HepG2 (cell line): ENCODE measurements around the gene TRIM44. TPM values are rescaled to one million over a fixed set of nuclear protein-coding genes. Genes with fewer than 3 reads are reported as not detected.

Source experiments
- ATAC-seq: fragments of 200-7000 bp; cut with Tn5 transposase; 3 replicates; pipeline ENCODE4 v1.9.1; 2020; ENCODE audit warnings: mild to moderate bottlenecking, moderate library complexity
- BruUV-seq: library from RNA; stranded (reverse); fragments of 400-500 nt; replicated peaks from 2 replicates; lab custom pipeline; 2021; lab: Mats Ljungman, UMichigan
- CTCF ChIA-PET: fragments of 300-600 bp; formaldehyde crosslinking; extraction: SDS; loops from one replicate; lab custom pipeline; 2021; ENCODE audit warnings: low total read pairs, inconsistent platforms, low intra/inter-chr PET ratio; lab: Yijun Ruan, JAX
- POLR2A ChIA-PET: fragments of 350-600 bp; sonication (Branson Sonifier 250); formaldehyde crosslinking; loops from one replicate; lab custom pipeline; 2020; ENCODE audit warnings: antibody characterized with exemption, inconsistent platforms; lab: Yijun Ruan, JAX
- DNase-seq: peaks from one replicate; pipeline ENCODE4 v3.0.0-alpha.2; 2015; ENCODE audit warnings: low spot score
- FAIRE-seq: peaks from 3 replicates; lab custom pipeline; 2011; peaks lifted over from hg19 to GRCh38; lab: Jason Lieb, UNC
- H2AFZ ChIP-seq: one replicate; pipeline ENCODE4 v1.6.1; 2011; ENCODE audit warnings: low read length, inconsistent platforms
- H3K27ac ChIP-seq: fragments of 300-600 bp; 3 replicates; pipeline ENCODE4 v1.8.0; 2011; ENCODE audit warnings: mixed run types, mild to moderate bottlenecking, mixed read lengths, low read length, inconsistent platforms; ENCODE audit not compliant: insufficient read depth; ENCODE audit errors: extremely low read length
- H3K27me3 ChIP-seq, 2 experiments: fragments of 200-600 bp in 1 of 2; 2 replicates in 1 of 2; 3 replicates in 1 of 2; pipeline versions ENCODE4 v1.6.0 to v1.8.0; 2011; ENCODE audit warnings: low read length in 2 of 2, mild to moderate bottlenecking in 2 of 2, moderate library complexity in 2 of 2, inconsistent platforms in 1 of 2; ENCODE audit not compliant: insufficient read depth in 2 of 2, control insufficient read depth in 1 of 2
- H3K36me3 ChIP-seq, 2 experiments: fragments of 200-600 bp in 1 of 2; replicated peaks in 1 of 2; 2 replicates in 1 of 2; 3 replicates in 1 of 2; pipeline versions ENCODE4 v1.5.1 to v1.8.0; 2011; ENCODE audit warnings: low read length in 2 of 2, inconsistent platforms in 1 of 2; ENCODE audit not compliant: insufficient read depth in 2 of 2, control insufficient read depth in 1 of 2
- H3K4me1 ChIP-seq: 2 replicates; pipeline ENCODE4 v1.5.1; 2012; ENCODE audit warnings: low read length, inconsistent platforms; ENCODE audit not compliant: insufficient read depth
- H3K4me2 ChIP-seq: 2 replicates; pipeline ENCODE4 v1.6.0; 2011; ENCODE audit warnings: low read depth, low read length, inconsistent platforms
- H3K4me3 ChIP-seq, 3 experiments: fragments of 200-600 bp in 1 of 3; sonication (generic), shearing (Covaris generic) in 1 of 3; replicated peaks in 1 of 3; 2 replicates each; pipeline ENCODE4 v1.5.1; 2011 to 2016; ENCODE audit warnings: low read length in 3 of 3, inconsistent platforms in 2 of 3, low read depth in 2 of 3, mild to moderate bottlenecking in 2 of 3, control low read depth in 1 of 3, mixed read lengths in 1 of 3; ENCODE audit not compliant: insufficient read depth in 1 of 3
- H3K79me2 ChIP-seq: one replicate; pipeline ENCODE4 v1.6.1; 2011; ENCODE audit warnings: low read length, inconsistent platforms; ENCODE audit not compliant: insufficient read depth
- H3K9ac ChIP-seq: 2 replicates; pipeline ENCODE4 v1.6.0; 2011; ENCODE audit warnings: mild to moderate bottlenecking, low read depth, low read length, inconsistent platforms; ENCODE audit not compliant: insufficient read depth
- H3K9me3 ChIP-seq: 2 replicates; pipeline ENCODE4 v1.5.1; 2012; ENCODE audit warnings: mild to moderate bottlenecking, low read length
- H4K20me1 ChIP-seq: 2 replicates; pipeline ENCODE4 v1.6.0; 2011; ENCODE audit warnings: inconsistent platforms, mild to moderate bottlenecking, low read length, moderate library complexity; ENCODE audit not compliant: insufficient read depth
- BRD4 ChIP-seq: sonication (generic); formaldehyde crosslinking; IDR thresholded peaks from 2 replicates; pipeline ENCODE4 v1.4.0; 2020; ENCODE audit warnings: missing genetic modification reagents
- HDAC1 ChIP-seq: sonication (generic); formaldehyde crosslinking; IDR thresholded peaks from 2 replicates; pipeline ENCODE4 v1.5.1; 2020; ENCODE audit warnings: mild to moderate bottlenecking, missing genetic modification reagents
- ISL2 ChIP-seq: sonication (generic); formaldehyde crosslinking; IDR thresholded peaks from 2 replicates; pipeline ENCODE4 v1.5.0; 2020; ENCODE audit warnings: missing genetic modification reagents
- JDP2 ChIP-seq: sonication (generic); formaldehyde crosslinking; IDR thresholded peaks from 2 replicates; pipeline ENCODE4 v1.8.1; 2022; ENCODE audit warnings: missing genetic modification reagents, borderline replicate concordance
- KLF12 ChIP-seq: sonication (generic); formaldehyde crosslinking; IDR thresholded peaks from 2 replicates; pipeline ENCODE4 v1.4.0; 2020; ENCODE audit warnings: missing genetic modification reagents, borderline replicate concordance
- MTA3 ChIP-seq: sonication (generic); formaldehyde crosslinking; IDR thresholded peaks from 2 replicates; pipeline ENCODE4 v1.4.0; 2020; ENCODE audit warnings: missing genetic modification reagents
- NFIC ChIP-seq: IDR thresholded peaks from 2 replicates; pipeline ENCODE4 v1.6.1; 2012; ENCODE audit warnings: mild to moderate bottlenecking, low read length, inconsistent platforms
- PITX1 ChIP-seq: sonication (generic); formaldehyde crosslinking; IDR thresholded peaks from 2 replicates; pipeline ENCODE4 v1.5.1; 2020; ENCODE audit warnings: mild to moderate bottlenecking, missing genetic modification reagents
- PPARG ChIP-seq: conservative IDR thresholded peaks from 2 replicates; pipeline ENCODE4 v1.6.1; 2016; ENCODE audit warnings: missing biosample characterization, missing genetic modification reagents
- RCOR2 ChIP-seq: IDR thresholded peaks from 2 replicates; pipeline ENCODE4 v1.6.1; 2016; ENCODE audit warnings: missing biosample characterization, missing genetic modification reagents
- RXRB ChIP-seq: IDR thresholded peaks from 2 replicates; pipeline ENCODE4 v1.6.1; 2016; ENCODE audit warnings: borderline replicate concordance, missing genetic modification reagents, missing compliant biosample characterization
- SNAPC2 ChIP-seq: sonication (generic); formaldehyde crosslinking; IDR thresholded peaks from 2 replicates; pipeline ENCODE4 v1.8.1; 2022; ENCODE audit warnings: mild to moderate bottlenecking, missing genetic modification reagents
- TCF7L2 ChIP-seq: IDR thresholded peaks from 2 replicates; pipeline ENCODE4 v1.6.1; 2011; ENCODE audit warnings: mild to moderate bottlenecking, low read depth, low read length, moderate library complexity
- WGBS: methylation state at CpG from one replicate; pipeline ENCODE4 v1.1.6; 2017; ENCODE audit warnings: low lambda C conversion rate; 5-methylcytosine and 5-hydroxymethylcytosine counted together
- in situ Hi-C: cut with HindIII; loops from 2 replicates; pipeline ENCODE4 v1.10.0; 2017; ENCODE audit warnings: low pct_unique_long_range_greater_than_20kb; ENCODE audit not compliant: extremely low pct_ligation_motif_present
- intact Hi-C: fragments of 100-400 bp; cut with micrococcal nuclease; formaldehyde crosslinking; loops from one replicate; pipeline ENCODE4 v1.10.0; 2022; ENCODE audit not compliant: unreplicated experiment
- polyA plus RNA-seq, 8 experiments: library from polyadenylated mRNA; depleted of rRNA in 3 of 8; stranded (reverse) in 7 of 8; unstranded in 1 of 8; fragments of >200 nt; fragmentation: Illumina TruSeq in 4 of 8; extraction: Trizol in 4 of 8; gene quantifications; 2 replicates each; pipeline versions ENCODE4 v1.2.1 to v1.2.3, GENCODE V29; 2011 to 2016; ENCODE audit warnings: low read depth in 4 of 8, missing spikeins in 1 of 8, mixed read lengths in 1 of 8; ENCODE audit not compliant: insufficient read depth in 1 of 8
- total RNA-seq, 5 experiments: library from RNA; depleted of rRNA; stranded (reverse); fragments of >200 nt; fragmentation: Illumina TruSeq; extraction: Trizol; gene quantifications; 2 replicates each; pipeline ENCODE4 v1.2.3, GENCODE V29; 2016; ENCODE audit warnings: low read depth in 1 of 5
- TF ChIP-seq, protein P1 (sequence below): sonication (generic); formaldehyde crosslinking; IDR thresholded peaks from 2 replicates; pipeline ENCODE4 v1.4.0; 2020; ENCODE audit warnings: mild to moderate bottlenecking, missing genetic modification reagents
- TF ChIP-seq, protein P2 (sequence below): sonication (generic); formaldehyde crosslinking; IDR thresholded peaks from 2 replicates; pipeline ENCODE4 v1.4.0; 2020; ENCODE audit warnings: missing genetic modification reagents

TRIM44 gene
- total and polyA plus RNA-seq, 2 of the 13 experiments (the other 11 are each of a cell fraction or from before 2014, with no cell fraction given): 22.7 to 50.3 TPM

GRCh38 chr11:35794850-35795249 lies 132.3 kb downstream of the TRIM44 start:
- DNase-seq (no peak), FAIRE-seq (no peak), ATAC-seq (no peak)
- CTCF ChIA-PET: no interaction called here
- in situ Hi-C loops (no loop called here), intact Hi-C loops (no loop called here)
- no TSS peak for BruUV-seq
- TF ChIP-seq TCF7L2 (no peak), MTA3 (CRISPR knock-in tag) (no peak), ISL2 (CRISPR knock-in tag) (no peak), SNAPC2 (no peak), BRD4 (CRISPR knock-in tag) (no peak), NFIC (no peak), JDP2 (CRISPR knock-in tag) (no peak), HDAC1 (CRISPR knock-in tag) (no peak), PITX1 (CRISPR knock-in tag) (no peak), RXRB (CRISPR knock-in tag) (no peak), KLF12 (no peak), PPARG (CRISPR knock-in tag) (no peak), RCOR2 (CRISPR knock-in tag) (no peak)
- TF ChIP-seq, protein P1, sequence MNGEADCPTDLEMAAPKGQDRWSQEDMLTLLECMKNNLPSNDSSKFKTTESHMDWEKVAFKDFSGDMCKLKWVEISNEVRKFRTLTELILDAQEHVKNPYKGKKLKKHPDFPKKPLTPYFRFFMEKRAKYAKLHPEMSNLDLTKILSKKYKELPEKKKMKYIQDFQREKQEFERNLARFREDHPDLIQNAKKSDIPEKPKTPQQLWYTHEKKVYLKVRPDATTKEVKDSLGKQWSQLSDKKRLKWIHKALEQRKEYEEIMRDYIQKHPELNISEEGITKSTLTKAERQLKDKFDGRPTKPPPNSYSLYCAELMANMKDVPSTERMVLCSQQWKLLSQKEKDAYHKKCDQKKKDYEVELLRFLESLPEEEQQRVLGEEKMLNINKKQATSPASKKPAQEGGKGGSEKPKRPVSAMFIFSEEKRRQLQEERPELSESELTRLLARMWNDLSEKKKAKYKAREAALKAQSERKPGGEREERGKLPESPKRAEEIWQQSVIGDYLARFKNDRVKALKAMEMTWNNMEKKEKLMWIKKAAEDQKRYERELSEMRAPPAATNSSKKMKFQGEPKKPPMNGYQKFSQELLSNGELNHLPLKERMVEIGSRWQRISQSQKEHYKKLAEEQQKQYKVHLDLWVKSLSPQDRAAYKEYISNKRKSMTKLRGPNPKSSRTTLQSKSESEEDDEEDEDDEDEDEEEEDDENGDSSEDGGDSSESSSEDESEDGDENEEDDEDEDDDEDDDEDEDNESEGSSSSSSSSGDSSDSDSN: no peak
- TF ChIP-seq, protein P2, sequence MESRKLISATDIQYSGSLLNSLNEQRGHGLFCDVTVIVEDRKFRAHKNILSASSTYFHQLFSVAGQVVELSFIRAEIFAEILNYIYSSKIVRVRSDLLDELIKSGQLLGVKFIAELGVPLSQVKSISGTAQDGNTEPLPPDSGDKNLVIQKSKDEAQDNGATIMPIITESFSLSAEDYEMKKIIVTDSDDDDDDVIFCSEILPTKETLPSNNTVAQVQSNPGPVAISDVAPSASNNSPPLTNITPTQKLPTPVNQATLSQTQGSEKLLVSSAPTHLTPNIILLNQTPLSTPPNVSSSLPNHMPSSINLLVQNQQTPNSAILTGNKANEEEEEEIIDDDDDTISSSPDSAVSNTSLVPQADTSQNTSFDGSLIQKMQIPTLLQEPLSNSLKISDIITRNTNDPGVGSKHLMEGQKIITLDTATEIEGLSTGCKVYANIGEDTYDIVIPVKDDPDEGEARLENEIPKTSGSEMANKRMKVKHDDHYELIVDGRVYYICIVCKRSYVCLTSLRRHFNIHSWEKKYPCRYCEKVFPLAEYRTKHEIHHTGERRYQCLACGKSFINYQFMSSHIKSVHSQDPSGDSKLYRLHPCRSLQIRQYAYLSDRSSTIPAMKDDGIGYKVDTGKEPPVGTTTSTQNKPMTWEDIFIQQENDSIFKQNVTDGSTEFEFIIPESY (CRISPR knock-in tag): no peak
- H3K4me1 ChIP-seq: no peaks in the 10 kb centered on the region
- POLR2A ChIA-PET: no interaction called here
- peaks cover 0 to 2% of the 10 kb centered on the region in 2 experiments; a peak in 4 of 5 replicates for H3K36me3 ChIP-seq
- H4K20me1 ChIP-seq: no peaks in the 10 kb centered on the region
- no peaks in the 10 kb centered on the region for H3K27me3 ChIP-seq
- H3K4me2 ChIP-seq: no peak overlapping the region
- WGBS: 98% methylated on average over 3 of the region's 3 CpGs
- no peak overlapping the region for H2AFZ ChIP-seq
- no peaks in the 10 kb centered on the region for H3K79me2 ChIP-seq
- H3K9me3 ChIP-seq: no peaks in the 10 kb centered on the region
- H3K4me3 ChIP-seq: no peak overlapping the region
- no peak overlapping the region for H3K9ac ChIP-seq
- no peak overlapping the region for H3K27ac ChIP-seq
